ENCODE data around the gene ZNF438. TPM values are rescaled to one million over a fixed set of nuclear protein-coding genes. Genes with fewer than 3 reads are reported as not detected.

Gene ZNF438
- total RNA-seq, 4 donors from 2014 or later = 6.1 to 14.1 (median 7.1) TPM

- Histone ChIP-seq H3K36me3 (no peaks in the 10 kb centered on the region), H3K4me3 (peak overlapping the region; percentile 25), H3K9me3 (no peaks in the 10 kb centered on the region), H3K27me3 (no peaks in the 10 kb centered on the region), H3K4me1 (peaks cover 35% of the 10 kb centered on the region), H3K27ac (peak overlapping the region; percentile 78)
- 61% methylated on average over 15 of the region's 15 CpGs for WGBS
- DNase-seq (ENCODE audit: low spot score in 2 of 2) = no peak
- no peak for TF ChIP-seq POLR2AphosphoS5 (IDR thresholded peaks at IDR 0.05)
- no peak for TF ChIP-seq CTCF (IDR thresholded peaks at IDR 0.05)
Observed at GRCh38 chr10:30819341-30820181, 212.1 kb downstream of the ZNF438 start.

- WGBS = 44% methylated on average over 15 of the region's 17 CpGs
- DNase-seq (ENCODE audit: low spot score in 2 of 2) = peak; percentile 84 to 88
- no peak for TF ChIP-seq EP300 (IDR thresholded peaks at IDR 0.05)
- no peak for TF ChIP-seq CTCF (IDR thresholded peaks at IDR 0.05)
- peak in 1 of 2 donors; percentile 22 for TF ChIP-seq POLR2A (IDR thresholded peaks at IDR 0.05)
- no peak for TF ChIP-seq POLR2AphosphoS5 (IDR thresholded peaks at IDR 0.05)
- H3K27ac ChIP-seq = peak overlapping the region; percentile 78
- H3K4me1 ChIP-seq = peaks cover 43% of the 10 kb centered on the region
- H3K9me3 ChIP-seq = no peaks in the 10 kb centered on the region
- H3K36me3 ChIP-seq = no peaks in the 10 kb centered on the region
- no peaks in the 10 kb centered on the region for H3K27me3 ChIP-seq
- peak overlapping the region; percentile 25 for H3K4me3 ChIP-seq
Observed at GRCh38 chr10:30818854-30819253, 212.8 kb downstream of the ZNF438 start.

GRCh38 chr10:30818010-30818660 lies 213.5 kb downstream of the ZNF438 start:
- H3K36me3 ChIP-seq = no peaks in the 10 kb centered on the region
- no peaks in the 10 kb centered on the region for H3K9me3 ChIP-seq
- no peaks in the 10 kb centered on the region for H3K27me3 ChIP-seq
- WGBS = 86% methylated on average over 5 of the region's 12 CpGs
- H3K4me1 ChIP-seq = peaks cover 50% of the 10 kb centered on the region
- TF ChIP-seq POLR2AphosphoS5 (IDR thresholded peaks at IDR 0.05) = no peak
- TF ChIP-seq POLR2A (IDR thresholded peaks at IDR 0.05) = no peak
- no peak for TF ChIP-seq CTCF (IDR thresholded peaks at IDR 0.05)
- TF ChIP-seq EP300 (IDR thresholded peaks at IDR 0.05) = no peak
- no peak for DNase-seq (ENCODE audit: low spot score in 2 of 2)
- no peak overlapping the region for H3K4me3 ChIP-seq
- H3K27ac ChIP-seq = peak overlapping the region; percentile 62

- H3K36me3 ChIP-seq = no peaks in the 10 kb centered on the region
- H3K27ac ChIP-seq = peak overlapping the region; percentile 62
- H3K27me3 ChIP-seq = no peaks in the 10 kb centered on the region
- no peak overlapping the region for H3K4me3 ChIP-seq
- H3K4me1 ChIP-seq = peaks cover 56% of the 10 kb centered on the region
- H3K9me3 ChIP-seq = no peaks in the 10 kb centered on the region
- 92% methylated on average over 5 of the region's 5 CpGs for WGBS
- TF ChIP-seq POLR2AphosphoS5 (IDR thresholded peaks at IDR 0.05) = no peak
- TF ChIP-seq CTCF (IDR thresholded peaks at IDR 0.05) = no peak
- TF ChIP-seq POLR2A (IDR thresholded peaks at IDR 0.05) = no peak
- TF ChIP-seq EP300 (IDR thresholded peaks at IDR 0.05) = no peak
- no peak for DNase-seq (ENCODE audit: low spot score in 2 of 2)
Observed at GRCh38 chr10:30817541-30817940, 214.1 kb downstream of the ZNF438 start.

GRCh38 chr10:30816820-30817171 lies 214.9 kb downstream of the ZNF438 start:
- WGBS = 86% methylated on average over 3 of the region's 3 CpGs
- H3K36me3 ChIP-seq = no peaks in the 10 kb centered on the region
- no peaks in the 10 kb centered on the region for H3K27me3 ChIP-seq
- H3K4me1 ChIP-seq = peaks cover 63% of the 10 kb centered on the region
- no peak for TF ChIP-seq EP300 (IDR thresholded peaks at IDR 0.05)
- DNase-seq (ENCODE audit: low spot score in 2 of 2) = no peak
- H3K27ac ChIP-seq = peak overlapping the region; percentile 20
- no peak overlapping the region for H3K4me3 ChIP-seq
- no peaks in the 10 kb centered on the region for H3K9me3 ChIP-seq
